Fibroblast of villous mesenchyme (primary cell): ENCODE results near the gene PRKAB1. TPM values are rescaled to one million over a fixed set of nuclear protein-coding genes. Genes with fewer than 3 reads are reported as not detected.

Experiments
- DNase-seq: peaks from one replicate; pipeline ENCODE4 v3.0.0-alpha.2; 2010; ENCODE audit warnings: low read depth
- H3K4me3 ChIP-seq: 2 replicates; pipeline ENCODE4 v1.5.1; 2011; ENCODE audit warnings: low read depth, mild to moderate bottlenecking, low read length
- CTCF ChIP-seq: IDR thresholded peaks from 2 replicates; pipeline ENCODE4 v1.5.1; 2012; ENCODE audit warnings: low read depth, mild to moderate bottlenecking, low read length; ENCODE audit not compliant: insufficient read depth
- total RNA-seq: library from RNA; depleted of rRNA; stranded (reverse); fragments of >200 nt; gene quantifications from 2 replicates; pipeline ENCODE4 v1.2.3, GENCODE V29; 2012

Gene PRKAB1
- total RNA-seq, 1 donor, result 16.0 TPM

- H3K4me3 ChIP-seq, result no peak overlapping the region
- DNase-seq, result no peak
Observed at GRCh38 chr12:119683413-119683812, 15.5 kb downstream of the PRKAB1 start.

GRCh38 chr12:119683816-119684215 lies 15.9 kb downstream of the PRKAB1 start:
- TF ChIP-seq CTCF, result no peak
- no peak for DNase-seq
- no peak overlapping the region for H3K4me3 ChIP-seq

More at GRCh38 chr12:119683413-119683812, 15.5 kb downstream of the PRKAB1 start:
- no peak for TF ChIP-seq CTCF

- TF ChIP-seq CTCF, result no peak
- peak; percentile 55 for DNase-seq
- no peak overlapping the region for H3K4me3 ChIP-seq
Observed at GRCh38 chr12:119684711-119685369, 16.9 kb downstream of the PRKAB1 start.

- no peak for DNase-seq
- no peak overlapping the region for H3K4me3 ChIP-seq
- TF ChIP-seq CTCF, result no peak
Observed at GRCh38 chr12:119685375-119685774, 17.4 kb downstream of the PRKAB1 start.

GRCh38 chr12:119686355-119686754 lies 18.4 kb downstream of the PRKAB1 start:
- H3K4me3 ChIP-seq, result no peak overlapping the region
- no peak for TF ChIP-seq CTCF
- no peak for DNase-seq

- H3K4me3 ChIP-seq, result no peak overlapping the region
- no peak for TF ChIP-seq CTCF
- no peak for DNase-seq
Observed at GRCh38 chr12:119686776-119687175, 18.8 kb downstream of the PRKAB1 start.

- no peak overlapping the region for H3K4me3 ChIP-seq
- peak; percentile 42 for DNase-seq
Observed at GRCh38 chr12:119687406-119687805, 19.5 kb downstream of the PRKAB1 start.

More at GRCh38 chr12:119687406-119687805, 19.5 kb downstream of the PRKAB1 start:
- no peak for TF ChIP-seq CTCF
